Suprapubic skin (tissue), 4 donors: ENCODE results near the gene NDUFS3. TPM values are rescaled to one million over a fixed set of nuclear protein-coding genes. Genes with fewer than 3 reads are reported as not detected.
"Not testable (repeated sequence)": the region's sequence is repeated elsewhere in the genome, so short reads cannot be mapped to it uniquely, and the experiment has no call there.

Experiments
- DNase-seq, 2 donors: peaks; one replicate each; pipeline ENCODE4 v3.0.0-alpha.2; 2019; ENCODE audit warnings: low spot score in 2 of 2
- H3K27ac ChIP-seq: fragments of 200-600 bp; sonication (generic); one replicate; pipeline ENCODE4 v1.5.1; 2019
- H3K27me3 ChIP-seq: fragments of 200-600 bp; sonication (generic); one replicate; pipeline ENCODE4 v1.5.1; 2019
- H3K36me3 ChIP-seq: fragments of 200-600 bp; sonication (generic); one replicate; pipeline ENCODE4 v1.5.1; 2019
- H3K4me1 ChIP-seq: fragments of 200-600 bp; sonication (generic); one replicate; pipeline ENCODE4 v1.5.1; 2019
- H3K4me3 ChIP-seq: fragments of 200-600 bp; sonication (generic); one replicate; pipeline ENCODE4 v1.5.1; 2019; ENCODE audit warnings: mild to moderate bottlenecking
- H3K9me3 ChIP-seq: fragments of 200-600 bp; sonication (generic); one replicate; pipeline ENCODE4 v1.5.1; 2019
- CTCF ChIP-seq, 2 donors: fragments of 200-600 bp in 1 of 2; fragments of 450-650 bp in 1 of 2; sonication (generic) in 1 of 2; IDR thresholded peaks; one replicate each; pipeline ENCODE4 v1.5.1; 2016 to 2019; ENCODE audit warnings: antibody characterized with exemption in 2 of 2, mild to moderate bottlenecking in 1 of 2, moderate library complexity in 1 of 2
- EP300 ChIP-seq: sonication (generic); formaldehyde crosslinking; IDR thresholded peaks from one replicate; pipeline ENCODE4 v1.6.1; 2017; ENCODE audit warnings: antibody characterized with exemption
- POLR2A ChIP-seq, 2 donors: fragments of 450-650 bp; IDR thresholded peaks; one replicate each; pipeline ENCODE4 v1.6.1; 2017; ENCODE audit warnings: antibody characterized with exemption in 2 of 2, mild to moderate bottlenecking in 2 of 2, moderate library complexity in 2 of 2
- POLR2AphosphoS5 ChIP-seq, 3 donors: sonication (generic); formaldehyde crosslinking; IDR thresholded peaks; one replicate each; pipeline ENCODE4 v1.6.1; 2017; ENCODE audit warnings: antibody characterized with exemption in 3 of 3
- WGBS: methylation state at CpG from one replicate; pipeline ENCODE4 v1.1.5; 2018; 5-methylcytosine and 5-hydroxymethylcytosine counted together
- total RNA-seq, 4 donors: library from RNA; depleted of rRNA; stranded (reverse); fragments of >200 nt; gene quantifications; one replicate each; pipeline ENCODE4 v1.1.0, GENCODE V29; 2016

The NDUFS3 gene
- total RNA-seq, 4 donors from 2014 or later = 41.3 to 79.5 (median 62.5) TPM

GRCh38 chr11:47541070-47541469, 37.8 kb upstream of the NDUFS3 start:
- H3K9me3 ChIP-seq = no peaks in the 10 kb centered on the region
- peaks cover 41% of the 10 kb centered on the region for H3K4me1 ChIP-seq

GRCh38 chr11:47545298-47545697, 33.6 kb upstream of the NDUFS3 start:
- Histone ChIP-seq H3K27ac (no peak overlapping the region), H3K36me3 (no peaks in the 10 kb centered on the region), H3K9me3 (no peaks in the 10 kb centered on the region), H3K4me1 (peaks cover 35% of the 10 kb centered on the region), H3K27me3 (no peaks in the 10 kb centered on the region), H3K4me3 (no peak overlapping the region)
- 97% methylated on average over 6 of the region's 6 CpGs for WGBS
- TF ChIP-seq POLR2A (IDR thresholded peaks at IDR 0.05) = no peak
- no peak for TF ChIP-seq CTCF (IDR thresholded peaks at IDR 0.05)
- TF ChIP-seq EP300 = no peak
- no peak for TF ChIP-seq POLR2AphosphoS5 (IDR thresholded peaks at IDR 0.05)
- DNase-seq = no peak

More at GRCh38 chr11:47541070-47541469, 37.8 kb upstream of the NDUFS3 start:
- H3K4me3 ChIP-seq = no peak overlapping the region
- H3K27ac ChIP-seq = no peak overlapping the region
- no peaks in the 10 kb centered on the region for H3K36me3 ChIP-seq
- DNase-seq = no peak
- 98% methylated on average over 2 of the region's 2 CpGs for WGBS
- TF ChIP-seq CTCF (IDR thresholded peaks at IDR 0.05) (no peak), POLR2AphosphoS5 (IDR thresholded peaks at IDR 0.05) (no peak), EP300 (no peak), POLR2A (IDR thresholded peaks at IDR 0.05) (no peak)
- no peaks in the 10 kb centered on the region for H3K27me3 ChIP-seq

- WGBS = 95% methylated on average over 7 of the region's 7 CpGs
- peaks cover 38% of the 10 kb centered on the region for H3K4me1 ChIP-seq
- not testable (repeated sequence) for DNase-seq, H3K36me3 ChIP-seq, H3K4me3 ChIP-seq, H3K27ac ChIP-seq, H3K9me3 ChIP-seq, H3K27me3 ChIP-seq
These were observed 32.6 kb upstream of the NDUFS3 start for GRCh38 chr11:47546274-47546673.

- Histone ChIP-seq H3K27me3 (no peaks in the 10 kb centered on the region), H3K9me3 (no peaks in the 10 kb centered on the region), H3K27ac (no peak overlapping the region), H3K4me1 (peaks cover 51% of the 10 kb centered on the region), H3K4me3 (no peak overlapping the region), H3K36me3 (no peaks in the 10 kb centered on the region)
- peak in 1 of 2 donors; percentile 70 for DNase-seq
- TF ChIP-seq POLR2AphosphoS5 (IDR thresholded peaks at IDR 0.05) (no peak), CTCF (IDR thresholded peaks at IDR 0.05) (no peak), POLR2A (IDR thresholded peaks at IDR 0.05) (no peak), EP300 (no peak)
- 81% methylated on average over 10 of the region's 10 CpGs for WGBS
These were observed 28.4 kb upstream of the NDUFS3 start for GRCh38 chr11:47550288-47551047.

- H3K36me3 ChIP-seq = no peaks in the 10 kb centered on the region
- H3K9me3 ChIP-seq = no peaks in the 10 kb centered on the region
- H3K4me3 ChIP-seq = peak overlapping the region; percentile 93
- H3K27ac ChIP-seq = no peak overlapping the region
- H3K4me1 ChIP-seq = peaks cover 51% of the 10 kb centered on the region
- DNase-seq = no peak
- TF ChIP-seq EP300 (no peak), CTCF (IDR thresholded peaks at IDR 0.05) (peak in 1 of 2 donors; percentile 6)
- no peaks in the 10 kb centered on the region for H3K27me3 ChIP-seq
These were observed 27.8 kb upstream of the NDUFS3 start for GRCh38 chr11:47551086-47551485.
